A673 (cell line): ENCODE data around the gene ICE1. TPM values are rescaled to one million over a fixed set of nuclear protein-coding genes. Genes with fewer than 3 reads are reported as not detected.
A peak's percentile ranks its signal among the peaks of the same experiment; 100 is the strongest.

Experiments
- BruUV-seq: library from RNA; stranded (reverse); fragments of 400-500 nt; replicated peaks from 2 replicates; lab custom pipeline; 2021; lab: Mats Ljungman, UMichigan
- CTCF ChIA-PET: fragments of 300-600 bp; sonication (Branson Sonifier 250); formaldehyde crosslinking; loops from one replicate; lab custom pipeline; 2022; ENCODE audit warnings: antibody characterized with exemption; lab: Charles Lee
- POLR2A ChIA-PET: fragments of 300-600 bp; sonication (Branson Sonifier 250); formaldehyde crosslinking; loops from one replicate; lab custom pipeline; 2022; ENCODE audit warnings: antibody characterized with exemption; ENCODE audit not compliant: low non-redundant PET; lab: Charles Lee
- DNase-seq: peaks from one replicate; pipeline ENCODE4 v3.0.0-alpha.2; 2015; ENCODE audit warnings: low spot score
- H3K27ac ChIP-seq: fragments of 200-600 bp; sonication (generic); 2 replicates; pipeline ENCODE4 v1.5.1; 2016; ENCODE audit warnings: mixed run types, low read depth, mild to moderate bottlenecking, mixed read lengths, antibody characterized with exemption, low read length; ENCODE audit not compliant: poor library complexity, severe bottlenecking
- H3K27me3 ChIP-seq: fragments of 200-600 bp; sonication (generic); replicated peaks from 2 replicates; pipeline ENCODE4 v1.6.1; 2017; ENCODE audit warnings: mixed run types, low read depth, mild to moderate bottlenecking, mixed read lengths, antibody characterized with exemption, low read length; ENCODE audit not compliant: insufficient read depth, poor library complexity
- H3K36me3 ChIP-seq: fragments of 200-600 bp; sonication (generic); 2 replicates; pipeline ENCODE4 v1.6.1; 2016; ENCODE audit warnings: mixed run types, mild to moderate bottlenecking, mixed read lengths, antibody characterized with exemption, low read length; ENCODE audit not compliant: insufficient read depth, poor library complexity, severe bottlenecking
- H3K4me1 ChIP-seq: fragments of 200-600 bp; sonication (generic); 2 replicates; pipeline ENCODE4 v1.6.1; 2017; ENCODE audit warnings: mixed run types, mild to moderate bottlenecking, mixed read lengths, antibody characterized with exemption, low read length; ENCODE audit not compliant: insufficient read depth, poor library complexity, severe bottlenecking
- H3K4me3 ChIP-seq: fragments of 200-600 bp; sonication (generic); 2 replicates; pipeline ENCODE4 v1.5.1; 2016; ENCODE audit warnings: low read depth, mixed run types, mild to moderate bottlenecking, mixed read lengths, low read length; ENCODE audit not compliant: poor library complexity, severe bottlenecking
- H3K9me3 ChIP-seq: fragments of 200-600 bp; sonication (generic); 2 replicates; pipeline ENCODE4 v1.6.1; 2016; ENCODE audit warnings: mixed run types, low read depth, mild to moderate bottlenecking, mixed read lengths, antibody characterized with exemption, low read length; ENCODE audit not compliant: poor library complexity, severe bottlenecking
- CTCF ChIP-seq: fragments of 300-800, 200-600 bp; sonication (generic); conservative IDR thresholded peaks from 2 replicates; pipeline ENCODE4 v1.5.1; 2017; ENCODE audit warnings: low read depth, mild to moderate bottlenecking, antibody characterized with exemption, low read length, moderate library complexity, mixed read lengths
- EZH2 ChIP-seq: fragments of 200-600 bp; sonication (generic); IDR thresholded peaks from 2 replicates; pipeline ENCODE4 v1.6.1; 2017; ENCODE audit warnings: borderline replicate concordance, low read depth, mild to moderate bottlenecking, mixed read lengths, antibody characterized with exemption, low read length; ENCODE audit not compliant: poor library complexity, severe bottlenecking
- intact Hi-C: fragments of 100-400 bp; cut with micrococcal nuclease; formaldehyde crosslinking; loops from one replicate; pipeline ENCODE4 v1.10.0; 2022; ENCODE audit not compliant: unreplicated experiment
- total RNA-seq: library from RNA; stranded (reverse); gene quantifications from 2 replicates; pipeline ENCODE4 v1.2.3, GENCODE V29; 2021

ICE1 gene
- total RNA-seq, 1 experiment from 2014 or later = 37.2 TPM

GRCh38 chr5:5423586-5423985, 1.1 kb downstream of the ICE1 start:
- no peak for DNase-seq
- H3K4me3 ChIP-seq = peak overlapping the region; percentile 96
- TSS peak; percentile 59 for BruUV-seq
- no peaks in the 10 kb centered on the region for H3K9me3 ChIP-seq
- intact Hi-C loops = no loop called here
- ChIA-PET POLR2A (no interaction called here), CTCF (no interaction called here)
- no peaks in the 10 kb centered on the region for H3K27me3 ChIP-seq
- H3K4me1 ChIP-seq = peaks cover 7% of the 10 kb centered on the region
- no peak overlapping the region for H3K27ac ChIP-seq
- no peaks in the 10 kb centered on the region for H3K36me3 ChIP-seq
- no peak for TF ChIP-seq CTCF
- no peak for TF ChIP-seq EZH2

GRCh38 chr5:5424736-5425135, 2.3 kb downstream of the ICE1 start:
- POLR2A ChIA-PET = no interaction called here
- Histone ChIP-seq H3K9me3 (no peaks in the 10 kb centered on the region), H3K4me1 (peaks cover 7% of the 10 kb centered on the region), H3K36me3 (no peaks in the 10 kb centered on the region), H3K4me3 (no peak overlapping the region), H3K27me3 (no peaks in the 10 kb centered on the region), H3K27ac (no peak overlapping the region)
- TF ChIP-seq CTCF (no peak), EZH2 (no peak)
- intact Hi-C loops = no loop called here
- no TSS peak for BruUV-seq
- no peak for DNase-seq
- CTCF ChIA-PET = no interaction called here

- Histone ChIP-seq H3K4me3 (no peak overlapping the region), H3K9me3 (no peaks in the 10 kb centered on the region), H3K27me3 (no peaks in the 10 kb centered on the region), H3K36me3 (no peaks in the 10 kb centered on the region), H3K4me1 (peaks cover 5% of the 10 kb centered on the region), H3K27ac (no peak overlapping the region)
- ChIA-PET CTCF (no interaction called here), POLR2A (no interaction called here)
- intact Hi-C loops = no loop called here
- DNase-seq = no peak
- BruUV-seq = no TSS peak
- TF ChIP-seq EZH2 (no peak), CTCF (no peak)
These were observed 7.7 kb downstream of the ICE1 start for GRCh38 chr5:5430136-5430535.
